Endothelial cell of umbilical vein (primary cell): ENCODE measurements around the gene MAPKAP1. TPM values are rescaled to one million over a fixed set of nuclear protein-coding genes. Genes with fewer than 3 reads are reported as not detected.

ENCODE experiments used
- BruUV-seq: library from RNA; stranded (reverse); fragments of 400-500 nt; replicated peaks from 2 replicates; lab custom pipeline; 2021; lab: Mats Ljungman, UMichigan
- CTCF ChIA-PET: fragments of 300-600, 350-600 bp; sonication (Branson Sonifier 250); formaldehyde crosslinking; loops from one replicate; lab custom pipeline; 2021; ENCODE audit warnings: antibody characterized with exemption, inconsistent platforms; lab: Charles Lee
- POLR2A ChIA-PET: fragments of 300-600, 350-600 bp; sonication (Branson Sonifier 250); formaldehyde crosslinking; loops from one replicate; lab custom pipeline; 2021; ENCODE audit warnings: antibody characterized with exemption, inconsistent platforms; lab: Charles Lee
- DNase-seq: peaks from one replicate; pipeline ENCODE4 v3.0.0-alpha.2; 2011; ENCODE audit warnings: low read depth, low spot score
- FAIRE-seq: peaks from 2 replicates; lab custom pipeline; 2011; peaks lifted over from hg19 to GRCh38; lab: Jason Lieb, UNC
- H2AFZ ChIP-seq: 2 replicates; pipeline ENCODE4 v1.6.0; 2012; ENCODE audit warnings: low read depth, low read length, control low read depth, inconsistent platforms
- H3K27ac ChIP-seq: 2 replicates; pipeline ENCODE4 v1.5.1; 2011; ENCODE audit warnings: low read depth, mild to moderate bottlenecking, control low read depth, low read length, moderate library complexity; ENCODE audit not compliant: insufficient read depth
- H3K27me3 ChIP-seq, 2 experiments: 2 replicates each; pipeline versions ENCODE4 v1.6.0 to v1.6.1; 2011; ENCODE audit warnings: low read length in 2 of 2, mixed read lengths in 1 of 2; ENCODE audit not compliant: control insufficient read depth in 2 of 2, insufficient read depth in 2 of 2
- H3K36me3 ChIP-seq, 2 experiments: 2 replicates in 1 of 2; 3 replicates in 1 of 2; pipeline ENCODE4 v1.5.1; 2011; ENCODE audit warnings: low read length in 2 of 2, mild to moderate bottlenecking in 1 of 2, moderate library complexity in 1 of 2; ENCODE audit not compliant: control insufficient read depth in 2 of 2, insufficient read depth in 2 of 2; ENCODE audit errors: extremely low read depth in 1 of 2
- H3K4me1 ChIP-seq: 3 replicates; pipeline ENCODE4 v1.5.1; 2011; ENCODE audit warnings: mild to moderate bottlenecking, low read length; ENCODE audit not compliant: control insufficient read depth, insufficient read depth; ENCODE audit errors: extremely low read depth
- H3K4me2 ChIP-seq: 2 replicates; pipeline ENCODE4 v1.6.1; 2011; ENCODE audit warnings: low read length, control low read depth, mixed read lengths; ENCODE audit not compliant: insufficient read depth
- H3K4me3 ChIP-seq, 3 experiments: fragments of 200-600 bp in 1 of 3; sonication (generic), shearing (Covaris generic) in 1 of 3; replicated peaks in 1 of 3; 2 replicates each; pipeline ENCODE4 v1.5.1; 2011 to 2016; ENCODE audit warnings: control low read depth in 3 of 3, low read length in 3 of 3, mild to moderate bottlenecking in 2 of 3, inconsistent platforms in 1 of 3, low read depth in 1 of 3, moderate library complexity in 1 of 3; ENCODE audit not compliant: insufficient read depth in 1 of 3
- H3K79me2 ChIP-seq: 2 replicates; pipeline ENCODE4 v1.6.0; 2012; ENCODE audit warnings: low read length, inconsistent platforms; ENCODE audit not compliant: control insufficient read depth, insufficient read depth
- H3K9ac ChIP-seq: replicated peaks from 2 replicates; pipeline ENCODE3; 2011; ENCODE audit warnings: low read length, control low read depth; ENCODE audit not compliant: insufficient read depth; ENCODE audit errors: extremely low read depth
- H3K9me1 ChIP-seq: replicated peaks from 3 replicates; pipeline ENCODE4 v1.6.0; 2011; ENCODE audit warnings: mild to moderate bottlenecking, low read length; ENCODE audit not compliant: control insufficient read depth, insufficient read depth; ENCODE audit errors: extremely low read depth
- H3K9me3 ChIP-seq: replicated peaks from 2 replicates; pipeline ENCODE4 v1.5.1; 2012; ENCODE audit warnings: low read length, inconsistent platforms; ENCODE audit not compliant: control insufficient read depth, insufficient read depth
- H4K20me1 ChIP-seq: replicated peaks from 2 replicates; pipeline ENCODE3; 2011; ENCODE audit warnings: mild to moderate bottlenecking, low read length; ENCODE audit not compliant: control insufficient read depth, insufficient read depth; ENCODE audit errors: extremely low read depth
- CTCF ChIP-seq, 2 donors: IDR thresholded peaks; 1 replicate in 1 of 2; 2 replicates in 1 of 2; pipeline ENCODE4 v1.5.1; 2011; ENCODE audit warnings: low read length in 2 of 2, mild to moderate bottlenecking in 2 of 2, moderate library complexity in 2 of 2, control low read depth in 1 of 2, inconsistent platforms in 1 of 2, low read depth in 1 of 2; ENCODE audit not compliant: insufficient read depth in 1 of 2; ENCODE audit errors: extremely low read depth in 1 of 2
- EZH2 ChIP-seq: IDR thresholded peaks from 2 replicates; pipeline ENCODE4 v1.6.1; 2012; ENCODE audit warnings: borderline replicate concordance, low read depth, mild to moderate bottlenecking, moderate library complexity, low read length, inconsistent platforms; ENCODE audit not compliant: severe bottlenecking
- FOS ChIP-seq: IDR thresholded peaks from 2 replicates; pipeline ENCODE4 v1.6.1; 2011; ENCODE audit warnings: mild to moderate bottlenecking, low read length, moderate library complexity, borderline replicate concordance; ENCODE audit not compliant: insufficient read depth
- GATA2 ChIP-seq: IDR thresholded peaks from 2 replicates; pipeline ENCODE4 v1.7.0; 2011; ENCODE audit warnings: low read depth, mild to moderate bottlenecking, moderate library complexity, mixed read lengths, low read length; ENCODE audit not compliant: insufficient read length, insufficient read depth
- JUN ChIP-seq: IDR thresholded peaks from 2 replicates; pipeline ENCODE4 v1.6.1; 2011; ENCODE audit warnings: borderline replicate concordance, low read depth; ENCODE audit not compliant: insufficient read length, insufficient read depth
- MAX ChIP-seq: IDR thresholded peaks from 2 replicates; pipeline ENCODE4 v1.6.1; 2011; ENCODE audit not compliant: insufficient read depth, insufficient read length
- MYC ChIP-seq: IDR thresholded peaks from one replicate; pipeline ENCODE4 v1.6.1; 2011; ENCODE audit warnings: mild to moderate bottlenecking, low read depth, low read length
- POLR2A ChIP-seq: IDR thresholded peaks from 2 replicates; pipeline ENCODE4 v1.6.1; 2012; ENCODE audit warnings: low read depth, mild to moderate bottlenecking, control low read depth, low read length
- POLR2AphosphoS5 ChIP-seq: IDR thresholded peaks from 2 replicates; pipeline ENCODE4 v1.6.1; 2012; ENCODE audit warnings: low read depth, mild to moderate bottlenecking, control low read depth, low read length, moderate library complexity; ENCODE audit not compliant: insufficient read depth
- dilution Hi-C: fragments of 300-500 bp; cut with MboI; formaldehyde crosslinking; loops from one replicate; pipeline ENCODE4 v1.15.0; 2019; ENCODE audit warnings: low sequenced_read_pairs; ENCODE audit not compliant: extremely low pct_ligation_motif_present
- intact Hi-C: fragments of 100-400 bp; cut with micrococcal nuclease; formaldehyde crosslinking; loops from one replicate; pipeline ENCODE4 v1.10.0; 2022
- polyA plus RNA-seq, 4 experiments: library from polyadenylated mRNA; depleted of rRNA in 3 of 4; stranded (reverse) in 3 of 4; unstranded in 1 of 4; fragments of >200 nt; gene quantifications; 2 replicates each; pipeline versions ENCODE4 v1.2.1 to v1.2.3, GENCODE V29; 2011 to 2012; ENCODE audit warnings: missing spikeins in 1 of 4
- total RNA-seq: library from RNA; stranded (reverse); gene quantifications from 2 replicates; pipeline ENCODE4 v1.2.3, GENCODE V29; 2021

Gene MAPKAP1
- total and polyA plus RNA-seq, 2 donors (not counting 3 experiments of a cell fraction or from before 2014, with no cell fraction given), result 61.9 to 99.1 TPM

DNA sequence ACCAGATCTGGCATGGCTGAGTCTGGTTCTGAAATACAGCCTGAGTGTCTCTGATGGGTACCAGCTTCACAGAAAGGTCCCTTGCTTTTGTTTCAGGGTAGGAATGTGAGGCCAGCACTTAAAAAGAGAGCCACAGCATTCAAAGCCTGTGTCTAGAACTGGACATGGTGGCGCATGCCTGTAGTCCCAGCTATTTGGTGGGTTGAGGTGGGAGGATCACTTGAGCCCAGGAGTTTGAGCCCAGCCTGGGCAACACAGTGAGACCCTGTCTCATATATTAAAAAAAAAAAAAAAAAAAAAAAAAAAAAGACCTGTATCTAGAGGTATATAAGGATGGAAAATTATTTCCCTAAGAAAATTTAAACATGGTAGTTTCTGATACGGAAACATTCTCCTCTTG lies 243.1 kb downstream of the MAPKAP1 start:
- no peak for TF ChIP-seq GATA2
- no peak for TF ChIP-seq MAX
- no peak for TF ChIP-seq JUN
- TF ChIP-seq CTCF (IDR thresholded peaks at IDR 0.05; ENCODE audit: extremely low read depth in 1 of 2, insufficient read depth in 1 of 2, low read depth in 1 of 2, low read length in 2 of 2), result no peak
- TF ChIP-seq POLR2A, result no peak
- TF ChIP-seq MYC, result no peak
- no peak for TF ChIP-seq FOS
- TF ChIP-seq EZH2, result no peak
- TF ChIP-seq POLR2AphosphoS5, result no peak
- Histone ChIP-seq H3K9me3 (no peaks in the 10 kb centered on the region), H3K4me2 (no peak overlapping the region), H3K27ac (no peak overlapping the region), H3K79me2 (no peaks in the 10 kb centered on the region), H3K4me3 (no peak overlapping the region), H3K4me1 (peaks cover 9% of the 10 kb centered on the region), H3K27me3 (no peaks in the 10 kb centered on the region), H2AFZ (no peak overlapping the region), H3K9ac (no peak overlapping the region), H3K9me1 (no peaks in the 10 kb centered on the region), H4K20me1 (no peaks in the 10 kb centered on the region), H3K36me3 (no peaks in the 10 kb centered on the region)
- no peak for FAIRE-seq
- dilution Hi-C loops, result no loop called here
- POLR2A ChIA-PET, result no interaction called here
- CTCF ChIA-PET, result interaction anchor here (0.7 kb wide), 1 partner anchor 56 kb away, joined by 3 read pairs; no protein-coding TSS in a partner anchor
- no peak for DNase-seq
- intact Hi-C loops, result no loop called here
- BruUV-seq, result no TSS peak
